PFSK-1 (cell line): ENCODE results near the gene YTHDF2.

ENCODE experiments used
- FOXP2 ChIP-seq: optimal IDR thresholded peaks from 2 replicates; pipeline ENCODE3; 2011; ENCODE audit warnings: borderline replicate concordance, control low read depth, inconsistent platforms; ENCODE audit not compliant: insufficient read depth; ENCODE audit errors: extremely low read length, extremely low read depth
- POLR2AphosphoS5 ChIP-seq: IDR thresholded peaks from 2 replicates; pipeline ENCODE4 v1.6.1; 2012; ENCODE audit warnings: low read depth, mild to moderate bottlenecking, control low read depth, low read length, moderate library complexity
- SIN3A ChIP-seq: IDR thresholded peaks from 2 replicates; pipeline ENCODE4 v1.6.1; 2012; ENCODE audit warnings: mild to moderate bottlenecking, low read length, moderate library complexity, borderline replicate concordance; ENCODE audit not compliant: insufficient read depth
- TAF1 ChIP-seq: IDR thresholded peaks from 2 replicates; pipeline ENCODE4 v1.6.1; 2012; ENCODE audit warnings: low read length, control low read depth, borderline replicate concordance; ENCODE audit not compliant: insufficient read depth
- TF ChIP-seq, protein P1 (sequence below), 2 experiments: IDR thresholded peaks; 2 replicates each; pipeline versions ENCODE4 v1.6.1 to v1.8.0; 2011 to 2012; ENCODE audit warnings: low read depth in 2 of 2, low read length in 2 of 2, control low read depth in 1 of 2, inconsistent platforms in 1 of 2, mild to moderate bottlenecking in 1 of 2, moderate library complexity in 1 of 2; ENCODE audit not compliant: insufficient read depth in 1 of 2

Gene YTHDF2

DNA sequence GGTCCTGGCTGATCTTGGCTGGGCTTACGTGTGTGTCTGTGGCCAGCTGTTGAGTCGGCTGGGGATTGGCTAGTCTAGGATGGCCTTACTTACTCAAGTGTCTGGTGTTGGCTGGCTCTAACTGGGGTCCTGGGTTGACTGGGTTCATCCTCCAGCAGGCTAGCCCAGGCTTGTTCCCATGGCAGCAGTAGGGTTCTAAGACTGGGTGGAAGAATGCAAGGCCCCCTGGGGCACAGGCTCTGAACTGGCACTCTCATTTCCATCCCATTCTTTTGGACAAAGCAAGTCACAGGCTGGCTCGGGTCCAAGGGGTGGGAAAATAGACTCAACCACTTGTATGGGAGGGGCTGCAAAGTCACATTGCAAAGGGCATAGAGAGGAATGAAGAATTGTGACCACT, 67.3 kb downstream of the YTHDF2 start:
- TF ChIP-seq FOXP2: no peak

DNA sequence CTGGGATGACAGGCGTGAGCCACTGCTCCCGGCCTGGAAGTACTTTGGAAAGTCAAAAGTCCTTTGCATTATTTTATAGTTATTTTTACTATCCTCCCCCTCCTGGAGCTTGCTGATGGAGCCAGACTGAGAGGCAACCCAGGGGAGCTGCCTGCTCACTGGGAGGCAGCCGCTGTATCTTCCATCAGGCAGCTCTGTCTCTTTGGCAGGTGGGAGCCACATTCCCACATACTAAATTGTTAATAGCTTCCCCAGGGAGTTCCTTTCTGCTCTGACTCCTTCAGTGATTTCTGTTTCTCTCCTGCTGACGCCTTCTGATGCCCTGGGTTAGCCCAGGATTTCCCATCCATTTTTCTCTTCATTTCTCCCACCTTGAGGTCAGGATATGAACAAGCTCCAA, 70.3 kb downstream of the YTHDF2 start:
- TF ChIP-seq SIN3A: no peak
- TF ChIP-seq TAF1: no peak
- no peak for TF ChIP-seq FOXP2
- TF ChIP-seq, protein P1, sequence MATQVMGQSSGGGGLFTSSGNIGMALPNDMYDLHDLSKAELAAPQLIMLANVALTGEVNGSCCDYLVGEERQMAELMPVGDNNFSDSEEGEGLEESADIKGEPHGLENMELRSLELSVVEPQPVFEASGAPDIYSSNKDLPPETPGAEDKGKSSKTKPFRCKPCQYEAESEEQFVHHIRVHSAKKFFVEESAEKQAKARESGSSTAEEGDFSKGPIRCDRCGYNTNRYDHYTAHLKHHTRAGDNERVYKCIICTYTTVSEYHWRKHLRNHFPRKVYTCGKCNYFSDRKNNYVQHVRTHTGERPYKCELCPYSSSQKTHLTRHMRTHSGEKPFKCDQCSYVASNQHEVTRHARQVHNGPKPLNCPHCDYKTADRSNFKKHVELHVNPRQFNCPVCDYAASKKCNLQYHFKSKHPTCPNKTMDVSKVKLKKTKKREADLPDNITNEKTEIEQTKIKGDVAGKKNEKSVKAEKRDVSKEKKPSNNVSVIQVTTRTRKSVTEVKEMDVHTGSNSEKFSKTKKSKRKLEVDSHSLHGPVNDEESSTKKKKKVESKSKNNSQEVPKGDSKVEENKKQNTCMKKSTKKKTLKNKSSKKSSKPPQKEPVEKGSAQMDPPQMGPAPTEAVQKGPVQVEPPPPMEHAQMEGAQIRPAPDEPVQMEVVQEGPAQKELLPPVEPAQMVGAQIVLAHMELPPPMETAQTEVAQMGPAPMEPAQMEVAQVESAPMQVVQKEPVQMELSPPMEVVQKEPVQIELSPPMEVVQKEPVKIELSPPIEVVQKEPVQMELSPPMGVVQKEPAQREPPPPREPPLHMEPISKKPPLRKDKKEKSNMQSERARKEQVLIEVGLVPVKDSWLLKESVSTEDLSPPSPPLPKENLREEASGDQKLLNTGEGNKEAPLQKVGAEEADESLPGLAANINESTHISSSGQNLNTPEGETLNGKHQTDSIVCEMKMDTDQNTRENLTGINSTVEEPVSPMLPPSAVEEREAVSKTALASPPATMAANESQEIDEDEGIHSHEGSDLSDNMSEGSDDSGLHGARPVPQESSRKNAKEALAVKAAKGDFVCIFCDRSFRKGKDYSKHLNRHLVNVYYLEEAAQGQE (IDR thresholded peaks at IDR 0.05; ENCODE audit: insufficient read depth in 1 of 2, low read depth in 2 of 2, low read length in 2 of 2): no peak
- TF ChIP-seq POLR2AphosphoS5: no peak

- TF ChIP-seq TAF1 (no peak), POLR2AphosphoS5 (no peak), SIN3A (no peak), FOXP2 (no peak)
- TF ChIP-seq, protein P1 (IDR thresholded peaks at IDR 0.05; ENCODE audit: insufficient read depth in 1 of 2, low read depth in 2 of 2, low read length in 2 of 2): no peak
These were observed 71.2 kb downstream of the YTHDF2 start for GRCh38 chr1:28807986-28808385.

DNA sequence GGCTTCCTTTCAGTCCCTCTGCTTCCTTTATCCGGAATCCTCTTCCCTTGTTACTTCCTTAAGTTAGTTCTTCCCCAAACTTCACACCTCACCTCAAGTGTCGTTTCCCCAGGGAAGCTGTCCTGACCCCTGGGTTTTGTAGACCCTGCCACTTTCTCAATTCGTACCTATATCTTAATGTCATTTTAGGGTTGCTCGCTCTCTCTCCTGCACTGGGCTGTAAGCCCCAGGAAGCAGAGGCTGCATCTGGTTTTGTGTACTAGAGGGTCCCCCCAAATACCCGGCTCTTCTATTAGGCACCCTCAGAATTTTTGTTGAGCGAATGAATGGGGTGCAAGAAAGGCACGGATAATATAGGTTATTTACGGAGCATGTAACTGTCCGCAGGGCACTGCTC, 74.6 kb downstream of the YTHDF2 start:
- no peak for TF ChIP-seq FOXP2
- no peak for TF ChIP-seq SIN3A
- TF ChIP-seq TAF1: no peak
- TF ChIP-seq POLR2AphosphoS5: no peak
- TF ChIP-seq, protein P1 (IDR thresholded peaks at IDR 0.05; ENCODE audit: insufficient read depth in 1 of 2, low read depth in 2 of 2, low read length in 2 of 2): no peak

DNA sequence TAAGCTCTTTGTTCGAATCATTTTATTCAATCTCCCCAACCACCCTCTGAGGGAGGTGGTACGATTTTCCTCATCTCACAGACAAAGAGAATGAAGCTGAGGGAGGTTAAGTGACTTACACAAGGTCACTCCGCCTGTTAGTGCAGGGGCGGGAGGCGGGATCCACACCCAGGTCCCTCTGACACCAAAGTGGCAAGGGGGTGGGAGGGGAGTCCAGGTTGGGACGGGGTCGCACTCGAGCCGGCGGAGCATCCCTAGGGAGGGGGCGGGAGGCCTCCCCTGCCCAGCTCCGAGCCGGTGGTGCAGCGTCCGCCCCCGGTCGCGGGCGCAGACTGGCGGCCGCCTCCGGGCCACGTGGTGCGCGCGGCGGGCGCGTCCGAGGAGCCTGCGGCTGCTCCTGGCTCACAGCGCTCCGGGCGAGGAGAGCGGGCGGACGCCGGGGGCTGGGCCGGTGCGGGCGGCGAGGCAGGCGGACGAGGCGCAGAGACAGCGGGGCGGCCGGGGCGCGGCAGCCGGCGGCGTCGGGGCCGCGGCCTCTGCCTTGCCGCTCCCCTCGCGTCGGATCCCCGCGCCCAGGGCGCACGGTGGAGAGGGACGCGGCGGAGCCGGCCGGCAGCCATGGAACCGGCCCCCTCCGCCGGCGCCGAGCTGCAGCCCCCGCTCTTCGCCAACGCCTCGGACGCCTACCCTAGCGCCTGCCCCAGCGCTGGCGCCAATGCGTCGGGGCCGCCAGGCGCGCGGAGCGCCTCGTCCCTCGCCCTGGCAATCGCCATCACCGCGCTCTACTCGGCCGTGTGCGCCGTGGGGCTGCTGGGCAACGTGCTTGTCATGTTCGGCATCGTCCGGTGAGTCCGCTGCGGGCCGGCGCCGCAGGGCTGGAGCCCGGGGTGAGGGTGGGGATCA, 75.3 kb downstream of the YTHDF2 start, which contains the start of gene OPRD1:
Gene OPRD1, plus strand, starts transcription at position 405 of the 903 bp plus-strand sequence. Its CDS starts 214 bp downstream, at position 619.
- TF ChIP-seq FOXP2 (no peak), POLR2AphosphoS5 (no peak), TAF1 (no peak), SIN3A (no peak)
- TF ChIP-seq, protein P1 (IDR thresholded peaks at IDR 0.05; ENCODE audit: insufficient read depth in 1 of 2, low read depth in 2 of 2, low read length in 2 of 2): no peak
